Body of pancreas (tissue), 4 donors: Measurements from ENCODE around the gene VPS45.

ENCODE experiments used
- POLR2A ChIP-seq, 3 donors: fragments of 450-650 bp; IDR thresholded peaks; one replicate each; pipeline ENCODE4 v1.6.1; 2016; ENCODE audit warnings: antibody characterized with exemption in 3 of 3, mild to moderate bottlenecking in 2 of 3
- TF ChIP-seq, protein P1 (sequence below), 7 experiments: fragments of 450-650 bp in 4 of 7; fragments of 200-600 bp in 3 of 7; sonication (generic) in 3 of 7; IDR thresholded peaks; one replicate each; pipeline ENCODE4 v1.5.1; 2016 to 2019; ENCODE audit warnings: antibody characterized with exemption in 7 of 7

DNA sequence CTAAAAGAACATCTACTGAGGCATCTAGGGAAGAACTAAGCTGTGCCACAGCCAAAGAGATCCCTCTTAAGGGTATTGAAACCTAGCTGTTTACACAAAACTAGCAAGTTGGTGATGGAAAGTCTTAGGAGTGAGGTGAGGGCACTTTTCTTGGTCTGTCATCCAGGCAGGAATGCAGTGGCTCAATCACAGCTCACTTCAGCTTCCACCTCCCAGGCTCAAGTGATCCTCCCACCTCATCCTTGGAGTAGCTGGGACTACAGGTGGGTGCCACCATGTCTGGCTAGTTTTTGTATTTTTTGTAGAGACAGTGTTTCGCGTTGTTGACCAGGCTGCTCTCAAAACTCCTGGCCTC, 84.6 kb downstream of the VPS45 start:
- TF ChIP-seq, protein P1, sequence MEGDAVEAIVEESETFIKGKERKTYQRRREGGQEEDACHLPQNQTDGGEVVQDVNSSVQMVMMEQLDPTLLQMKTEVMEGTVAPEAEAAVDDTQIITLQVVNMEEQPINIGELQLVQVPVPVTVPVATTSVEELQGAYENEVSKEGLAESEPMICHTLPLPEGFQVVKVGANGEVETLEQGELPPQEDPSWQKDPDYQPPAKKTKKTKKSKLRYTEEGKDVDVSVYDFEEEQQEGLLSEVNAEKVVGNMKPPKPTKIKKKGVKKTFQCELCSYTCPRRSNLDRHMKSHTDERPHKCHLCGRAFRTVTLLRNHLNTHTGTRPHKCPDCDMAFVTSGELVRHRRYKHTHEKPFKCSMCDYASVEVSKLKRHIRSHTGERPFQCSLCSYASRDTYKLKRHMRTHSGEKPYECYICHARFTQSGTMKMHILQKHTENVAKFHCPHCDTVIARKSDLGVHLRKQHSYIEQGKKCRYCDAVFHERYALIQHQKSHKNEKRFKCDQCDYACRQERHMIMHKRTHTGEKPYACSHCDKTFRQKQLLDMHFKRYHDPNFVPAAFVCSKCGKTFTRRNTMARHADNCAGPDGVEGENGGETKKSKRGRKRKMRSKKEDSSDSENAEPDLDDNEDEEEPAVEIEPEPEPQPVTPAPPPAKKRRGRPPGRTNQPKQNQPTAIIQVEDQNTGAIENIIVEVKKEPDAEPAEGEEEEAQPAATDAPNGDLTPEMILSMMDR (IDR thresholded peaks at IDR 0.05) = no peak
- TF ChIP-seq POLR2A (IDR thresholded peaks at IDR 0.05) = no peak
